GM21529 (cell line): ENCODE results near the gene NEK7.
"Not testable (repeated sequence)": the region's sequence is repeated elsewhere in the genome, so short reads cannot be mapped to it uniquely, and the experiment has no call there.

Experiments used
- ATAC-seq: cut with Tn5 transposase; IDR thresholded peaks from one replicate; pipeline ENCODE4 v1.9.1; 2021; ENCODE audit not compliant: unreplicated experiment

NEK7 gene

DNA sequence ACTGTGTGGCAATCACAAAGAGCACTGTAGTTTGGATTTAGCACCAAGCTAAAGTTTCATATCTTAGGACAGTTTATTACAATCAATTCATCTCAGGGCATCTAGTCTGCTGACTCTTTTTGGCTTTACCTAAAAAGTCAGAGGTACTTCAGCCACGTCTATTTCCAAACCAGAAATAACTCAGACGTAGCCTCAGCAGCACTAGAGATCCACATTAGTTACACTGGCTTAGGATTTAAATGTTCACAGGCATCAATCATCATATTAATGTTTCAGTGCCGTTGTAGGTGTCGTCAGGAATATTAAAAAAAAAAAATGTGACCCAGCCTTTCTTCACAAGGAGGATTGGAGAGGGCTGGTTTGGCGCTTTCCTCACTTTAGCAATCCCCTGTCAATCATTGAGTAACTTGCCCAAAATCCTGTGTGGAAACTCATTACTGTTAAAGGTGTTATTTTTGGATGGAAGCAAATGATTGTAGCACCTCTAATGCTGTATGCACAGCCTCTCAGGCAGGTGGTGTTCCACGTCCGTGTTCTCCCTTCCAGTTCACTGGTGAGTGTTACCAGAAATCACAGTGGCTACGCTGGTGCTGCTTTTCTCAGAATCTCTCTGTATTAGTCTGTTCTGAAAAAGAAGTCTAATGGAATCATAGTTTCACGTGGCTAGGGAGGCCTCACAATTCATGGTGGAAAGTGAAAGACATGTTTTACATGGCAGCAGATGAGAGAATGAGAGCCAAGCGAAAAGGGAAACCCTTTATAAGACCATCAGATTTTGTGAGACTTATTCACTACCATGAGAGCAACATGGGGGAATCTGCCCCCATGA is 45.4 kb downstream of the NEK7 start:
- peak; percentile 87 for ATAC-seq

DNA sequence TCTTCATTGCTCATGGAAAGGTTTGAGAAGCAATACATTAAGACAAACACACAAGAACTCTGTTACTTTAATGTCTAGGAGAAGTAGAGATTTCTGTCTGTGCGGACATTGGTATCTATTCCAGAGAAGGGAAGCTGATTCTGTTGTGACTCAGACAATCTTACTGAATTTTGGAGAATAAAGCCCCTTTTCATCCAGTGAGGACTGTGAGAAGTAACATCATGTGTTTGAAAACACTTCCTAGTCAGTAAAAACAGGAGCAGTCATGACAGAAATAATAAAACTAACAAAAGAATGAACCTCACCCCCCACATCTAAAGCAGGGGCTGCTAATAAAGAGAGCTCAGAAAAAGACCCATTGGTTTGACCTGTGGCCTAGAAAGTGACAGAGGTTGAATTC is 46.6 kb downstream of the NEK7 start:
- ATAC-seq, result no peak

DNA sequence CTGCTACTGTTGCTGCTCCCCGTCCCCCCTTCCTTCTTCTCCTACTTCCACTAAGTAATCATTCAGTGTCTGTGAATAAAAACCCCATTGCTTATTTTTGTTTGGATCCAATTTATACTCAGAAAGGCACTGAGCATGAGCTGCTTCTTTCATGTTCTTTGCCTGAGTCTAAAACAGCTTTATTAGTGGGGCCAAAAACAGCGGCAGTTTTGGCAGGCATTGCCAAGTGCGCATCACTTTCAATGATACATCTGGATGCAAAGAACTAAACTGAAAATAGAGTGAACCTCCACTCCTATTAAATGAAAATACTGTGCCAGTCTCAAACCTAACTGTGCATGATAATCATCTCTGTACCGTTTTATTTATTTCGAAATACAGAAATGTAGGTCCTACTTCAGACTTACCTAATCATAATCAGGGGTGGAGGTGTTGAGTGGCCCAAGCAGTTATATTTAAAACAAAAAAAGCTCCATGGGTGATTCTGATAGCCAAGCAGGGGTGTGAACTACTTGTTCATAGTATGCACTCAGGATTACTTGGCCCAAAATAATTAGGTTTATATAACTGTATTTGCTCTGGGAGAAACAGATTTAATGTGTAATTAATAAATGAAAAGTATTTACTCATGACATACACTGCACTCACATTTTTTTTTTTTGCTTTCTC is 48.4 kb downstream of the NEK7 start:
- no peak for ATAC-seq

DNA sequence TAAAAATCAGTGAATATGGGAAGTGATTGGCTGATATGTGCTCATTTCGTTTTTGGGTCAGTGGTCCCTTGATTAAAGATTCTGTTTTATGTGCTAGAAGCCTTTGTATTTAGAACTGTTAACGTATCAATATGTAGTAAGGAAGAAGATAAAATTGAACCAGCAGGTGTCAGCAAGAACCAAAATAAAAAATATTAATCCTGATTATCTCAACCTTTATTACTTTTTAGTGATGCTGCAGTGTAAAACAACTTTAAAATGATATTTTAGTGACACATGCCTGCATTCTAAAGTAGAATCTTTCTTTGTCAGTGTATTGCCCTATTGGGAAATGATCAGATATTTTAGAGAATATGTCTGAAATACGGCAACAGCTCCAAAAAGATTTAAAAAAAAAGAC is 49.5 kb downstream of the NEK7 start:
- no peak for ATAC-seq

DNA sequence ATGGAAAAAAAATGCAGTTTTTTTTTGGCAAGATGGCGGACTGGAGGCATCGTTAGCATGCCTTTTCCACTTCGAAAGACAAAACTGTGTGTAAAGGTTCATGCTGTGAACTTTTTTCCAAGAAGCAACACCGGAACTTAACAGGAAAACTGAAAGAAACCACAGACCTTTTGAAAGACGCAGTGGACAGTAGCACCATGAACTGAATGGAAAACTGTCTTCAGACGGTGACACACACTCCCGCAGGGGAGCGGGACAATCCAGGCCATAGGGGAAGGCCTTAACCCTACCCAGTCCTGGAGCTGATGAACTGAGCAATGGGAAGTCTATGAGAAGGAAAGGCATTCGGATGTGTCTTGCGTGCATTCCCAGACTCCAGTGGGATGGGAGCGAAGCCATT is 54.9 kb downstream of the NEK7 start:
- ATAC-seq, result no peak

DNA sequence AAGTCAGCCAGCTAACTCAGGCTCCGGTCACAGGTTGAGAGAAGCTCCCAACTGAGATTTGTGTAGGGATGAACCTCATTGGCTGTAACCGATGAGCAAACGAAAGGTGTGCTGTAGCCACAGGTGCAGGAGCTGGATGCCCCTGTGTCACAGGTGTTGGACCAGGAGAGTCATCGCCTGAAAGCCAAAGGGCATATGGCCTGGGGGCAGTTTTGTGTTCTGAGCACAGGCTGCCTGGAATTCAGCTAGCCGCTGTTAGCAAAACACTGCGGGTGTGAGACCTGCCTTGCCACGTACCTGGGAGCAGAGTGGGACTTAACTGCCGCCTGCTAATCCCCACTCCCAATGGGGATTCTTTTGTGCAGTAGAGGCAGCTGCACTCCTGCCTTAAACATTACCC is 55.3 kb downstream of the NEK7 start:
- ATAC-seq, result no peak

DNA sequence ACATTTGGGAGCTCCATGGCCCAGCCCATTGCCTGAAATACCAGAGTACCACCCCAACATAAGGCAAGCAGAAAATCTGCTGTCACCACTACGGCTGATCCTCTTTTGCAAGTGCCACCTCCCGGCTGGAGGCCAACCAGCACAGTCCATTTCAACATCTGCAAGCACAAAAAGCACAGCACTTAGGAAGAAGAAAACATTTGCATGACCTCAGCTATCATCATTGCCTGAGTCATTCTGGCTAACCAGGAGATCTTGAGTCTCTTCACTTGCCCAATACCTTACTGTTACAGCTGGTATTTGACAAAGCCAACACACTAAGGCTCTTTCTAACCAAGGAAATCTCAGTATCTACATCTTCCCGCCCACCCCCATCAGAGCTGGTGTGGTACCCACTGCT is 55.9 kb downstream of the NEK7 start:
- ATAC-seq, result no peak

DNA sequence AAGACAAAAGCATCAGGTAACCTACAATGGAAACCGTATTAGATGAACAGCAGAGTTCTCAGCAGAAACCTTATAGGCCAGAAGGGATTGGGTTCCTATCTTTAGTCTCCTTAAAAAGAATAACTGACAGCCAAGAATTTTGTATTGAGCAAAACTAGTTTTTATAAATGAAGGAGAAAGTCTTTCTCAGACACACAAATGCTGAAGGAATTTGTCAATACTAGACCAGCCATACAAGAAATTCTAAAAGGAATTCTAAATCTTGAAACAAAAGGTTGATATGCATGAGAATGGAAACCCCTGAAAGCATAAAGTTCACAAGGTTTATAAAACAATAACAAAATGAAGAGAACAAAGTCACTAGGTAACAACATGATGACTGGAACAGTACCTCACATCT is 58.1 kb downstream of the NEK7 start:
- no peak for ATAC-seq

DNA sequence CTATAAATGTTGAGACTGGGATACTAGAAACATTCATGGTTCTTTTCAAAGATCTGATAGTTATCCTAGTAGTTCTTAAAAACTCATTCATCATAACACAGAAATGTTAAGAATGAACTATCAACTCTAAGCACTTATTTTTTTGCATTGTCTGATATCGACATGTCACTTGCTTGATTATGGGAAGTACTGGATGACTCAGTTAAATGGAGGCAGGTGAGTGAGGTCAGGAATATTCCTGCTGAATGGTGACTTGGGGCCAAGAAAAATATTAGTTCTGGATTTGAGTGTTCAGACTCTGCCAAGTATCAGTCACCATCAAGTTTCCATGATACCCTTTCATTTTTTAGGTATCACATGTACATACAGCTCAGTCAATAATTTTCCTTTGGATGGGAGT is 63.6 kb downstream of the NEK7 start:
- no peak for ATAC-seq

DNA sequence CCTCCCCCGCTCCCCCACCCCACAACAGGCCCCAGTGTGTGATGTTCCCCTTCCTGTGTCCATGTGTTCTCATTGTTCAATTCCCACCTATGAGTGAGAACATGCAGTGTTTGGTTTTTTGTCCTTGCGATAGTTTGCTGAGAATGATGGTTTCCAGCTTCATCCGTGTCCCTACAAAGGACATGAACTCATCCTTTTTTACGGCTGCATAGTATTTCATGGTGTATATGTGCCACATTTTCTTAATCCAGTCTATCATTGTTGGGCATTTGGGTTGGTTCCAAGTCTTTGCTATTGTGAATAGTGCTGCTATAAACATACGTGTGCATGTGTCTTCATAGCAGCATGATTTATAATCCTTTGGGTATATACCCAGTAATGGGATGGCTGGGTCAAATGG is 70.2 kb downstream of the NEK7 start:
- not testable (repeated sequence) for ATAC-seq

DNA sequence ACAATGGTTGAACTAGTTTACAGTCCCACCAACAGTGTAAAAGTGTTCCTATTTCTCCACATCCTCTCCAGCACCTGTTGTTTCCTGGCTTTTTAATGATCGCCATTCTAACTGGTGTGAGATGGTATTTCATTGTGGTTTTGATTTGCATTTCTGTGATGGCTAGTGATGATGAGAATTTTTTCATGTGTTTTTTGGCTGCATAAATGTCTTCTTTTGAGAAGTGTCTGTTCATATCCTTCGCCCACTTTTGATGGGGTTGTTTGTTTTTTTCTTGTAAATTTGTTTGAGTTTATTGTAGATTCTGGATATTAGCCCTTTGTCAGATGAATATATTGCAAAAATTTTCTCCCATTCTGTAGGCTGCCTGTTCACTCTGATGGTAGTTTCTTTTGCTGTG is 70.7 kb downstream of the NEK7 start:
- ATAC-seq, result not testable (repeated sequence)

DNA sequence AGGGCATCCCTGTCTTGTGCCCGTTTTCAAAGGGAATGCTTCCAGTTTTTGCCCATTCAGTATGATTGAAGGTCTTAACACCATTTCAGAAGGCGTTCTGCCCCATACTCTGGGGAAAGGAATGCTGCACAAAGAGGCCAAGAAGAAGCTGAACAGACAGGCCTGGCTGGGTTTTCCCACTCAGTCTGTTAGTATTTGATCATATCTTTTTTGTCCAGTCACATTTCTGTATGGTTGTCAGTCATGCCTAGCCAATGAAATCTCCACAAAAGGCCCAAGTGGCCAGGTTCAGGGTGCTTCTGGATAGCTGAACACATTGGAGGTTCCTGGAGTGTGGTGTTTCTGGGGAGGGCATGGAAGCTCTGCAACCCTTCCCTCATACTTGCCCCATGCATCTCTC is 72.1 kb downstream of the NEK7 start:
- ATAC-seq, result no peak

DNA sequence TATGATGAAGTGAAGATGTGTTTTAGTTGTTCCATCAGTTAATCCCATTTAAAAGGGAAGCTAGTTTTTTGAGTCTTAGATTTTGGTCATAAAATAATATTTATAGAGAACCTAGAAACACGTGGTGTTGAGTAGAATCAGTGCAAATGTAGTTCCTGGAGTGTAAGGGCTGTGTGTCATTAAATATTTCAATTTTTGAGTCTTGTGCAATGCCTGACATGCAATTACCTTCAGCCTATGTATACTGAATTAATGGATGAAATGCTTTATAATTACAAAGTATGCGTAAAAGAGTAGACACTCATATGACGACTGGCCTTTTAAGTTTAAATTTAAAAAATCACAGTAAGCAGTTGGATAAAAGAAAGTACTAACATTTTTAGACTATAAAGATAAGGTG is 75.0 kb downstream of the NEK7 start:
- no peak for ATAC-seq

DNA sequence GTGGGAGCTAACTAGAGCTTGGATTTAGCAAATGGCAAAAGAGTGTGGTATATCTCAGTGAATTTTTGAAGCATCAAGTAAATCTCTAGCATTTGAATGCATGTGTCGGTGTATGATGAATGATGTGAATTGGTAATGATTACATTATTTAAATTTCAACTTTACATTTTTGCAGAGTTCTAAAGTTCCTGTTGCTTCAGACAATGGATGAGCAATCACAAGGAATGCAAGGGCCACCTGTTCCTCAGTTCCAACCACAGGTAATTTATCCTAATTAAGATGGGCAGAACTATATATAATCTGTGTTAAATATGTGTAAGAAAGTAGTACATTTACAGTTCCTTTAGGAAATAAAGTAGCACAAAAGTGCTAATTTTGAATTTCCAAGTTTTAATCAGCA is 75.6 kb downstream of the NEK7 start:
- no peak for ATAC-seq

DNA sequence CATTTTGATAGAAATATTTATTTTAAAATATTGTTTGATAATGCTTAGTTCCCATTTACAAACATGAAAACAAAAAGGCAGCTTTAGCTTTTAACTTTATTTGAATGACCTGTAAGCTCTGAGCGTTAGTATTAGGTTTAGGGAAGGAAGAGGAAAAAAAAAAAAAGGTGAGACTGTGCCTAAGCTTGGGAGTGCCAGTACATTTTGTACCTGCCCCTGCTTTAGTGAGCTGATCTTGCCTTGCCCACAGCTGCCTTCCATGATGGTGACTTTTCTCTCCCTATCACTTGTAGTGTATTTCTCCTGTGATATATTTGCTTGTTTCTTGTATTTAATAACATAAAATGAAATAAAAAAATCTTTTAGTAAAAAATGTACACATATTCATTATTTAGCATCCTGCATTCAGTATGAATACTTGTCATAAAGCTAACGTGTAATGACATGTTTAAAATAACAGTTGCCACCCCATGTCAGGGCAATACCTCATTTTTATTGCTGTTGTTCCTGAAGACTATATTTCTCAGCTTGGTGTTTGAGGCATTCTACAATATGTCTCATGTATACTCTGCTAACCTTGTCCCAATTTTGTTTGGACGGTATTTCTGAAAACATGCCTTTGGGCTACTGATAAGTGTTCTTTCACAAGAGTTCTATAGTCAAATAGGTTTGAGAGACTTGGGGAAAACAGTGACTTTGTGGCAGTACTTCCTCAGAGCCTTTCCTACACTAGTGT is 76.3 kb downstream of the NEK7 start:
- no peak for ATAC-seq

DNA sequence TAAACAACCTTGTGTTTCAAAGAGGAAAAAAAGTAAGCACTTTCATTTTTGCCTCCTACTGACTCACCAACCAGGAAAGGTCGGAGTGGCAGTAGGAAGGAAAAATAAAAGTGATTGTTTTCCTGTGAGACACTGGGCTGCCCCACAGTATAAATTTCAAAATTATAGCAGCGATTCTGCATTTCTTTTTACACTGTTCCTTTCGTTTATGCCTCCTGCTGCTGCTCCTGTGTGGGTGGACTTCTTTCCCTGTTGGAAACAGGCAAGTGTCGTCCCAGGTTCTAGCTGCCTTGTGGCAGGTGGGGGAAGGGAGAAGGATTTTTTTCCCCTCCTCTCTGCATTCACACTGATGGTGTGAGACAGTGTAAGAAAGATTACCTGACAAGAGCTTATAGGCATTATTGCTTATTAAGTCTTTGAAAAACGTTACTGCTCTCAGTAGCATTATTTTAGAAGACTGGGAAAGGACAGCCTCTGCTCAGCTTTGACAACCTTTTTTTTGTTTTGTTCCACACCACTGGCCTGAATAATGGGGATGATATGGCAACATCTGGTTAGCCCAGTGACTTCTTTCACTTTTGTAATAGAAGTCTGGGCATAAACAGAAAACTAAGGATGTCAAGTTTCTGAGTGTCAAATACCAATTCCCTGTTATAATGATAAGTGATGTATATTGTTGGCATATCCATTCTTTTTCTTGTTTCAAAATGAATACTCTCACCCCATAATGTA is 77.9 kb downstream of the NEK7 start:
- ATAC-seq, result peak; percentile 45

DNA sequence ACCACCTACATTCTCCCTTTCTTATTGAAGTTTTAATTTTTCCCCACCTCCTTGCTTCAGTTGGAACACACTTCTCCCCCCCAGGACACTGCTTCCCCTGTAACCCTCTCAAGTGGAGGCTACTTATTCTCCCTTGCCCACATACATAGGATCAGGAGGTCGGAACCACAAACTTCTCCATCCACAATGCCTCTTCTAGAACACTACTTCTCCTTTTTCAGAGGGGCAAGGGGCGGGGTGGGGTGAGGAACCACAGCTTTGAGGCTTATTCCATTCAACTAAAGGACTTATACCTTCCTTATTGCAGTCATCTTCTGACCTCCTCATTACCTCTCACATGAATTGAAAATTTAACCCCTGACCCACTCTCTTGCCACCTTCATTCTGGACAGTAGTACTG is 81.3 kb downstream of the NEK7 start:
- ATAC-seq, result no peak

DNA sequence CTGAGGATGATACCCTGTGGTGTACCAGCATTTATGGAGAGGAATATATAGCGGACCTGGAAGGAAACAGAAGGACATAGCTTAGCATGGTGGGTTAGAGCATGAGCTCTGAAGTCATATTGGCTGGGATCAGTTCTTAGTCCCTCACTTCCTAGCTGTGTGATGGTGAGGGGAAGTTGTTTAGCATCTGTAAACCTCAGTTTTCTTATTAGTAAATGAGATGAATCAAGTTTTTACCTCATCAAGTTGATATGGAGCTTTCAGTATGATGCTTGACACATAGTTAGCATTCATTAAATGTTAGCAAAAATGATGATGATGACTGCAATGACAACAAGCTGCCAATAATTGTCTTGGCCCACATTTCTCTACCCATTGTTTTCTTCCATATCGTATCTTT is 84.8 kb downstream of the NEK7 start:
- ATAC-seq, result no peak

DNA sequence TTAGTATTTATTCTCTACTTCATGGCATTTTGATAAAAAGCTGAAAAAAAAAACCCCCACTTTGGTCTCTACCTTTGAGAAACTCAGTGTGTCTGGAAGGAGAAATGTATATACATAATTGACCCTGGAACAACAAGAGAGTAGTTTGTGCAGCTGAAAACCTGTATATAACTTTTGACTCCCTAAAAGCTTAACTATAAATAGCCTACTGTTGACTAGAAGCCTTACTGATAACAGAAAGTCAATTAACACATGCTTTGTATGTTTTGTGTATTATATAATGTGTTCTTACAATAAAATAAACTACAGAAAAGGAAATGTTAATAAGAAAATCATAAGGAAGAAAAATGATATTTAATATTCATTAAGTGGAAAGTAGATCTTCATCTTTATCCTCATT is 88.0 kb downstream of the NEK7 start:
- no peak for ATAC-seq

DNA sequence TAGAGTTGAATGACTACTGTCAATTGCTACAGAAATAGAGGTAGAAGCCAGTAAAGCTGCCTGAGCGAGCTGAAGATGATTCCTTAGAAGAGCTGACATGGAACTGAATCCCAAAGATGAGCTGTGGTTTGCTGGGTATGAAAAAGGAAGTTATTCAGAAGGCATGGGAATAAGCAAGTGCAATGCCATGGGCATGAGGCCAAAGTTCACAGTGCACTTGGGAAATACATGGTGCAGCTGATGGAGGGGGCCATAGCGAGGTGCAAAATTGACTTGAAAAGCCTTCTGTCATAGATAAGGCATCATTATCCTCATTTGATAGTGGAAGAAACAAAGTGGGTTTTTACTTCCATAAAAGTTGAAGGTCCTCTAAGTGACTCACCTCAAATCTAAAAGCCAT is 88.6 kb downstream of the NEK7 start:
- no peak for ATAC-seq

DNA sequence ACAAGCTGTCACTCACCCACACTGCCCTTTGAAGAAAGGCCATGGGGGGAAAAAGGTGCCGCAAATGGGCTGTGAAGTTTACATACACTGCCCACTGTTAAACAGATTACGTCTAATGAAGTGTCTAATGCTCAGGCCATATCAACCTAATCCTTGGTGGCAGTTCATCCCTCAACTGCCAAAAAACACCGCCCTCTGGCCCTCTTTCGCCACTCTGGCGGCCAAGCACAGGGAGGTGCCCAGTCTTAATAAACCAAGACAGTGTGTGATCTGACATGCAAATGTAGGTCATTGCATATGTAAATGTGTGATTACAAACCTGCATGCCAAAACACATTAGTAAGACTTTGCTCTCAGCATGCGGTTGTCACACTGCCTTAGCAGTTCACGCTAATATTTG is 89.5 kb downstream of the NEK7 start:
- no peak for ATAC-seq
